H9 (cell line): ENCODE results near the gene TP53BP1. TPM values are rescaled to one million over a fixed set of nuclear protein-coding genes. Genes with fewer than 3 reads are reported as not detected.

Experiments used
- DNase-seq: peaks from one replicate; pipeline ENCODE4 v3.0.0-alpha.2; 2017
- H2AFZ ChIP-seq: one replicate; pipeline ENCODE4 v1.6.1; 2013; ENCODE audit warnings: mild to moderate bottlenecking, low read length, control low read depth, moderate library complexity
- H2AK5ac ChIP-seq: 2 replicates; pipeline ENCODE4 v1.6.1; 2013; ENCODE audit warnings: low read length, control low read depth, mixed read lengths; ENCODE audit not compliant: insufficient read length
- H2BK120ac ChIP-seq: one replicate; pipeline ENCODE4 v1.6.1; 2013; ENCODE audit warnings: low read depth, mild to moderate bottlenecking, low read length, control low read depth, inconsistent platforms; ENCODE audit not compliant: poor library complexity, severe bottlenecking
- H2BK12ac ChIP-seq: 2 replicates; pipeline ENCODE4 v1.6.1; 2013; ENCODE audit warnings: low read length, control low read depth, mixed read lengths, low read depth; ENCODE audit not compliant: insufficient read length
- H2BK15ac ChIP-seq: 2 replicates; pipeline ENCODE4 v1.6.1; 2013; ENCODE audit warnings: low read depth, low read length, control low read depth
- H2BK20ac ChIP-seq: one replicate; pipeline ENCODE4 v1.6.1; 2013; ENCODE audit warnings: low read depth, mild to moderate bottlenecking, low read length, control low read depth, inconsistent platforms; ENCODE audit not compliant: poor library complexity, severe bottlenecking
- H2BK5ac ChIP-seq: 2 replicates; pipeline ENCODE4 v1.6.1; 2013; ENCODE audit warnings: low read length, control low read depth, mixed read lengths; ENCODE audit not compliant: insufficient read length
- H3K14ac ChIP-seq: 2 replicates; pipeline ENCODE4 v1.6.1; 2013; ENCODE audit warnings: low read length, control low read depth; ENCODE audit not compliant: insufficient read depth
- H3K18ac ChIP-seq: 2 replicates; pipeline ENCODE4 v1.6.1; 2013; ENCODE audit warnings: low read depth, mild to moderate bottlenecking, mixed read lengths, low read length, control low read depth; ENCODE audit not compliant: insufficient read length
- H3K23ac ChIP-seq: 2 replicates; pipeline ENCODE4 v1.6.1; 2013; ENCODE audit warnings: low read length, control low read depth, mixed read lengths, low read depth; ENCODE audit not compliant: insufficient read length
- H3K23me2 ChIP-seq: 2 replicates; pipeline ENCODE4 v1.6.1; 2013; ENCODE audit warnings: low read depth, mild to moderate bottlenecking, mixed read lengths, low read length, control low read depth; ENCODE audit not compliant: insufficient read length, poor library complexity, severe bottlenecking
- H3K27ac ChIP-seq: 2 replicates; pipeline ENCODE4 v1.5.1; 2013; ENCODE audit warnings: low read length, control low read depth, mixed read lengths, low read depth; ENCODE audit not compliant: insufficient read length
- H3K27me3 ChIP-seq: 2 replicates; pipeline ENCODE4 v1.6.1; 2013; ENCODE audit warnings: low read length, control low read depth, inconsistent platforms; ENCODE audit not compliant: insufficient read depth
- H3K4ac ChIP-seq: 2 replicates; pipeline ENCODE4 v1.6.1; 2013; ENCODE audit warnings: low read depth, mild to moderate bottlenecking, control low read depth, inconsistent platforms, low read length, moderate library complexity
- H3K4me1 ChIP-seq: 2 replicates; pipeline ENCODE4 v1.6.1; 2013; ENCODE audit warnings: low read length, control low read depth, inconsistent platforms; ENCODE audit not compliant: insufficient read depth
- H3K4me2 ChIP-seq: 2 replicates; pipeline ENCODE4 v1.6.1; 2013; ENCODE audit warnings: low read length, control low read depth, mixed read lengths; ENCODE audit not compliant: insufficient read length, insufficient read depth
- H3K56ac ChIP-seq: 2 replicates; pipeline ENCODE4 v1.6.1; 2013; ENCODE audit warnings: low read depth, mild to moderate bottlenecking, mixed read lengths, low read length, control low read depth; ENCODE audit not compliant: insufficient read length
- H3K79me1 ChIP-seq: 2 replicates; pipeline ENCODE4 v1.6.1; 2013; ENCODE audit warnings: low read depth, mild to moderate bottlenecking, moderate library complexity, low read length, control low read depth, inconsistent platforms; ENCODE audit not compliant: insufficient read depth, poor library complexity, severe bottlenecking
- H3K79me2 ChIP-seq: 2 replicates; pipeline ENCODE4 v1.6.1; 2013; ENCODE audit warnings: low read length, control low read depth, inconsistent platforms; ENCODE audit not compliant: insufficient read depth
- H3K9ac ChIP-seq: 2 replicates; pipeline ENCODE4 v1.6.1; 2013; ENCODE audit warnings: low read length, control low read depth, mixed read lengths; ENCODE audit not compliant: insufficient read length; ENCODE audit errors: extremely low read depth
- H3K9me3 ChIP-seq: one replicate; pipeline ENCODE4 v1.6.1; 2013; ENCODE audit warnings: low read depth, low read length, inconsistent platforms; ENCODE audit not compliant: control insufficient read depth
- H3T11ph ChIP-seq: one replicate; pipeline ENCODE4 v1.6.1; 2013; ENCODE audit warnings: mild to moderate bottlenecking, low read length, control low read depth, inconsistent platforms
- H4K20me1 ChIP-seq: one replicate; pipeline ENCODE4 v1.6.1; 2013; ENCODE audit not compliant: control insufficient read depth, insufficient read length, insufficient read depth
- H4K5ac ChIP-seq: 2 replicates; pipeline ENCODE4 v1.6.1; 2013; ENCODE audit warnings: low read depth, mild to moderate bottlenecking, mixed read lengths, low read length, control low read depth; ENCODE audit not compliant: insufficient read length
- H4K8ac ChIP-seq: replicated peaks from 2 replicates; pipeline ENCODE4 v1.6.1; 2013; ENCODE audit warnings: low read length, control low read depth, mixed read lengths, low read depth; ENCODE audit not compliant: insufficient read length
- H4K91ac ChIP-seq: 2 replicates; pipeline ENCODE4 v1.6.1; 2013; ENCODE audit warnings: low read depth, mild to moderate bottlenecking, moderate library complexity, mixed read lengths, low read length, control low read depth; ENCODE audit not compliant: insufficient read length
- H3K27ac Mint-ChIP-seq, 3 experiments: 2 replicates in 2 of 3; 3 replicates in 1 of 3; pipeline ENCODE4 v1.8.0; 2020 to 2021; ENCODE audit warnings: mixed read lengths in 3 of 3, mild to moderate bottlenecking in 1 of 3, moderate library complexity in 1 of 3
- H3K27me3 Mint-ChIP-seq: 2 replicates; pipeline ENCODE4 v1.8.0; 2021; ENCODE audit warnings: low read depth, mild to moderate bottlenecking, moderate library complexity, mixed read lengths
- H3K36me3 Mint-ChIP-seq, 3 experiments: 2 replicates in 2 of 3; 3 replicates in 1 of 3; pipeline ENCODE4 v1.8.0; 2020 to 2021; ENCODE audit warnings: low read depth in 3 of 3, mixed read lengths in 3 of 3; ENCODE audit not compliant: insufficient read depth in 1 of 3
- H3K4me1 Mint-ChIP-seq, 2 experiments: 2 replicates each; pipeline ENCODE4 v1.8.0; 2020; ENCODE audit warnings: mixed read lengths in 2 of 2
- H3K4me3 Mint-ChIP-seq, 2 experiments: 2 replicates in 1 of 2; 3 replicates in 1 of 2; pipeline ENCODE4 v1.8.0; 2020 to 2021; ENCODE audit warnings: mild to moderate bottlenecking in 2 of 2, mixed read lengths in 2 of 2, moderate library complexity in 1 of 2
- H3K9me3 Mint-ChIP-seq, 2 experiments: 2 replicates in 1 of 2; 3 replicates in 1 of 2; pipeline ENCODE4 v1.8.0; 2020; ENCODE audit warnings: mild to moderate bottlenecking in 2 of 2, mixed read lengths in 2 of 2, moderate library complexity in 1 of 2
- CTCF ChIP-seq: fragments of 200-600 bp; sonication (generic); conservative IDR thresholded peaks from 3 replicates; pipeline ENCODE4 v1.8.0; 2021; ENCODE audit warnings: antibody characterized with exemption, mild to moderate bottlenecking
- WGBS: extraction: QIAGEN DNeasy Blood & Tissue Kit; methylation state at CpG from one replicate; pipeline ENCODE4 v1.1.7; 2013; ENCODE audit warnings: missing lambda C conversion rate, low lambda C conversion rate, mixed read lengths; ENCODE audit not compliant: insufficient read length; ENCODE audit errors: extremely low coverage; 5-methylcytosine and 5-hydroxymethylcytosine counted together
- total RNA-seq: library from RNA; stranded (reverse); gene quantifications from 2 replicates; pipeline ENCODE4 v1.2.1, GENCODE V29; 2021

Gene TP53BP1
- total RNA-seq, 1 experiment from 2014 or later, result 81.5 TPM

- H3K4ac ChIP-seq, result no peak overlapping the region
- H2BK5ac ChIP-seq, result no peak overlapping the region
- no peak overlapping the region for H3T11ph ChIP-seq
- no peak overlapping the region for H4K91ac ChIP-seq
- no peaks in the 10 kb centered on the region for H3K27me3 Mint-ChIP-seq
- H3K56ac ChIP-seq, result no peak overlapping the region
- no peak overlapping the region for H4K8ac ChIP-seq
- H4K20me1 ChIP-seq, result no peaks in the 10 kb centered on the region
- no peak overlapping the region for H3K4me3 Mint-ChIP-seq
- no peak overlapping the region for H2BK20ac ChIP-seq
- no peaks in the 10 kb centered on the region for H3K9me3 Mint-ChIP-seq
- H2BK120ac ChIP-seq, result no peak overlapping the region
- no peak overlapping the region for H4K5ac ChIP-seq
- no peaks in the 10 kb centered on the region for H3K4me1 ChIP-seq
- H3K27ac Mint-ChIP-seq, result no peak overlapping the region
- no peaks in the 10 kb centered on the region for H3K79me1 ChIP-seq
- H3K23ac ChIP-seq, result no peak overlapping the region
- no peak overlapping the region for H2BK12ac ChIP-seq
- no peak overlapping the region for H2AFZ ChIP-seq
- no CpG with 5 or more reads among the region's 3 CpGs for WGBS
- no peak overlapping the region for H2BK15ac ChIP-seq
- H3K27me3 ChIP-seq, result no peaks in the 10 kb centered on the region
- no peak overlapping the region for H3K27ac ChIP-seq
- no peak overlapping the region for H3K14ac ChIP-seq
- TF ChIP-seq CTCF, result no peak
- peaks cover 45 to 74% (median 60%) of the 10 kb centered on the region in 3 experiments; a peak in 6 of 7 replicates for H3K36me3 Mint-ChIP-seq
- no peaks in the 10 kb centered on the region for H3K23me2 ChIP-seq
- H3K18ac ChIP-seq, result no peak overlapping the region
- DNase-seq, result no peak
- H3K9ac ChIP-seq, result no peak overlapping the region
- H3K4me2 ChIP-seq, result no peak overlapping the region
- no peak overlapping the region for H2AK5ac ChIP-seq
- no peaks in the 10 kb centered on the region for H3K4me1 Mint-ChIP-seq
- no peaks in the 10 kb centered on the region for H3K79me2 ChIP-seq
- no peaks in the 10 kb centered on the region for H3K9me3 ChIP-seq
Observed at GRCh38 chr15:43429687-43430086, 63.3 kb downstream of the TP53BP1 start.
